Measurements from ENCODE around the gene NOLC1. TPM values are rescaled to one million over a fixed set of nuclear protein-coding genes. Genes with fewer than 3 reads are reported as not detected.

Gene NOLC1
- total and polyA plus RNA-seq, 2 donors (not counting 1 experiment from before 2014, with no cell fraction given), result 32.9 to 45.0 TPM

- H3K27ac ChIP-seq (ENCODE audit: low read length in 2 of 2), result no peak overlapping the region
- no peak overlapping the region for H3K4me3 ChIP-seq (ENCODE audit: control extremely low read depth in 1 of 5, extremely low read depth in 1 of 5, insufficient read depth in 1 of 5, low read depth in 2 of 5, low read length in 4 of 5)
- H3K9me3 ChIP-seq (ENCODE audit: control extremely low read depth in 1 of 3, control insufficient read depth in 2 of 3, insufficient read depth in 1 of 3, low read length in 2 of 3), result peaks cover 1 to 20% (median 2%) of the 10 kb centered on the region in 3 donors
- H3K4me3 Mint-ChIP-seq, result no peak overlapping the region
- no peaks in the 10 kb centered on the region for H3K36me3 ChIP-seq (replicated peaks in 1 of 2; ENCODE audit: control extremely low read depth in 1 of 2, control insufficient read depth in 1 of 2, extremely low read depth in 1 of 2, insufficient read depth in 2 of 2, low read length in 1 of 2)
- no peak for ATAC-seq (ENCODE audit: low read depth)
- no peak overlapping the region for H3K9ac ChIP-seq (ENCODE audit: low read length)
- ChIA-PET POLR2A (no interaction called here), CTCF (no interaction called here)
- no peaks in the 10 kb centered on the region for H3K27me3 ChIP-seq (replicated peaks in 1 of 4; ENCODE audit: control extremely low read depth in 1 of 4, control insufficient read depth in 3 of 4, insufficient read depth in 4 of 4, low read length in 3 of 4)
- no peak overlapping the region for H3K27ac Mint-ChIP-seq
- peaks cover 0 to 7% of the 10 kb centered on the region in 2 donors for H3K4me1 ChIP-seq (ENCODE audit: control insufficient read depth in 2 of 2, insufficient read depth in 2 of 2, low read length in 2 of 2)
- TF ChIP-seq EZH2 (IDR thresholded peaks at IDR 0.05; ENCODE audit: borderline replicate concordance, insufficient read depth, low read depth, low read length, poor library complexity, severe bottlenecking) (no peak), CTCF (IDR thresholded peaks at IDR 0.05) (no peak)
- H3K4me1 Mint-ChIP-seq, result peaks cover 4% of the 10 kb centered on the region
- intact Hi-C loops (cut with micrococcal nuclease), result no loop called here
- H4K20me1 ChIP-seq (ENCODE audit: control insufficient read depth, insufficient read depth, low read length, poor library complexity, severe bottlenecking), result no peaks in the 10 kb centered on the region
- peaks cover 5% of the 10 kb centered on the region for H3K9me3 Mint-ChIP-seq (ENCODE audit: insufficient read depth)
- H2AFZ ChIP-seq (ENCODE audit: insufficient read depth, low read depth, low read length, poor library complexity, severe bottlenecking), result no peak overlapping the region
- 91% methylated on average over 4 of the region's 7 CpGs for WGBS (ENCODE audit: insufficient coverage)
- H3K79me2 ChIP-seq (ENCODE audit: control insufficient read depth, insufficient read depth, low read length), result no peaks in the 10 kb centered on the region
- H3K27me3 Mint-ChIP-seq, result peaks cover 4% of the 10 kb centered on the region
- H3K4me2 ChIP-seq (replicated peaks; ENCODE audit: low read depth, low read length, poor library complexity, severe bottlenecking), result no peak overlapping the region
- no peak for DNase-seq
Measured at GRCh38 chr10:102191956-102192355, 39.8 kb downstream of the NOLC1 start.

- WGBS (ENCODE audit: insufficient coverage), result 83% methylated on average over 4 of the region's 6 CpGs
- no peak for TF ChIP-seq CTCF (IDR thresholded peaks at IDR 0.05)
- TF ChIP-seq EZH2 (IDR thresholded peaks at IDR 0.05; ENCODE audit: borderline replicate concordance, insufficient read depth, low read depth, low read length, poor library complexity, severe bottlenecking), result no peak
- intact Hi-C loops (cut with micrococcal nuclease), result no loop called here
- Mint-ChIP-seq H3K9me3 (ENCODE audit: insufficient read depth) (peaks cover 5% of the 10 kb centered on the region), H3K27me3 (peaks cover 20% of the 10 kb centered on the region), H3K4me1 (no peaks in the 10 kb centered on the region), H3K4me3 (no peak overlapping the region), H3K27ac (no peak overlapping the region)
- Histone ChIP-seq H3K36me3 (replicated peaks in 1 of 2; ENCODE audit: control extremely low read depth in 1 of 2, control insufficient read depth in 1 of 2, extremely low read depth in 1 of 2, insufficient read depth in 2 of 2, low read length in 1 of 2) (no peaks in the 10 kb centered on the region), H3K27ac (ENCODE audit: low read length in 2 of 2) (no peak overlapping the region), H3K4me2 (replicated peaks; ENCODE audit: low read depth, low read length, poor library complexity, severe bottlenecking) (no peak overlapping the region), H3K9me3 (ENCODE audit: control extremely low read depth in 1 of 3, control insufficient read depth in 2 of 3, insufficient read depth in 1 of 3, low read length in 2 of 3) (peaks cover 1 to 17% (median 2%) of the 10 kb centered on the region in 3 donors), H3K4me1 (ENCODE audit: control insufficient read depth in 2 of 2, insufficient read depth in 2 of 2, low read length in 2 of 2) (no peaks in the 10 kb centered on the region), H3K27me3 (replicated peaks in 1 of 4; ENCODE audit: control extremely low read depth in 1 of 4, control insufficient read depth in 3 of 4, insufficient read depth in 4 of 4, low read length in 3 of 4) (no peaks in the 10 kb centered on the region), H3K9ac (ENCODE audit: low read length) (no peak overlapping the region), H4K20me1 (ENCODE audit: control insufficient read depth, insufficient read depth, low read length, poor library complexity, severe bottlenecking) (no peaks in the 10 kb centered on the region), H2AFZ (ENCODE audit: insufficient read depth, low read depth, low read length, poor library complexity, severe bottlenecking) (no peak overlapping the region), H3K4me3 (ENCODE audit: control extremely low read depth in 1 of 5, extremely low read depth in 1 of 5, insufficient read depth in 1 of 5, low read depth in 2 of 5, low read length in 4 of 5) (no peak overlapping the region), H3K79me2 (ENCODE audit: control insufficient read depth, insufficient read depth, low read length) (no peaks in the 10 kb centered on the region)
- DNase-seq (no peak), ATAC-seq (ENCODE audit: low read depth) (no peak)
- CTCF ChIA-PET, result no interaction called here
- POLR2A ChIA-PET, result no interaction called here
Measured at GRCh38 chr10:102195296-102195870, 43.2 kb downstream of the NOLC1 start.
